AG04449 (cell line): ENCODE measurements around the gene CDH2.
A peak's percentile ranks its signal among the peaks of the same experiment; 100 is the strongest.

Experiments used
- CTCF ChIA-PET: fragments of 350-600 bp; formaldehyde crosslinking; extraction: SDS; loops from one replicate; lab custom pipeline; 2021; ENCODE audit warnings: antibody characterized with exemption; lab: Yijun Ruan, JAX
- POLR2A ChIA-PET: fragments of 400-600, 350-600 bp; formaldehyde crosslinking; extraction: SDS; loops from one replicate; lab custom pipeline; 2020; ENCODE audit warnings: antibody characterized with exemption, inconsistent platforms; lab: Yijun Ruan, JAX
- DNase-seq: peaks from one replicate; pipeline ENCODE4 v3.0.0-alpha.2; 2010; ENCODE audit warnings: low read depth, low spot score
- H3K4me3 ChIP-seq: 2 replicates; pipeline ENCODE4 v1.5.1; 2011; ENCODE audit warnings: low read depth, mild to moderate bottlenecking, control low read depth, low read length
- TF ChIP-seq, protein P1 (sequence below): IDR thresholded peaks from one replicate; pipeline ENCODE4 v1.5.1; 2011; ENCODE audit warnings: mild to moderate bottlenecking, moderate library complexity, low read length, control low read depth, inconsistent platforms; ENCODE audit not compliant: insufficient read depth; ENCODE audit errors: missing control alignments

Gene CDH2

DNA sequence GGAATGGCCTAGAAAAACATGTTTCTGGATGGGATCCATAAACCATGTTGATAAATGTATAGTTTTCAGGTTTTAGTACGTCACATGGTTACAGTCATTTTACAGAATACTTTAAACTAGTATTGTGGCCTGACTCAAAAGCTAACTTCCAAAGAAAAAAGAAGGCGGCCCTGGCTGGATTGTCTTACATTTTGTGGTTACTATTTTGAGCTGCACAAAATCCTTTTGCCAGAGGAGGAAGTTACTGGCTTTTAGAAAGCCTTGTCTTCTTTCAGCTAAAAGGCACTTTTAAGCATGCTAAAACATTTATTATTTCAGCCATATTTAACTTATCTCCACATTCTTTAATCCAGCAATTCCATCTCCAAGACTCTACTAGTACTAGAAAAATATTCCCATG lies 227.9 kb downstream of the CDH2 start:
- no peak for DNase-seq
- no peak overlapping the region for H3K4me3 ChIP-seq
- ChIA-PET POLR2A (no interaction called here), CTCF (no interaction called here)
- TF ChIP-seq, protein P1, sequence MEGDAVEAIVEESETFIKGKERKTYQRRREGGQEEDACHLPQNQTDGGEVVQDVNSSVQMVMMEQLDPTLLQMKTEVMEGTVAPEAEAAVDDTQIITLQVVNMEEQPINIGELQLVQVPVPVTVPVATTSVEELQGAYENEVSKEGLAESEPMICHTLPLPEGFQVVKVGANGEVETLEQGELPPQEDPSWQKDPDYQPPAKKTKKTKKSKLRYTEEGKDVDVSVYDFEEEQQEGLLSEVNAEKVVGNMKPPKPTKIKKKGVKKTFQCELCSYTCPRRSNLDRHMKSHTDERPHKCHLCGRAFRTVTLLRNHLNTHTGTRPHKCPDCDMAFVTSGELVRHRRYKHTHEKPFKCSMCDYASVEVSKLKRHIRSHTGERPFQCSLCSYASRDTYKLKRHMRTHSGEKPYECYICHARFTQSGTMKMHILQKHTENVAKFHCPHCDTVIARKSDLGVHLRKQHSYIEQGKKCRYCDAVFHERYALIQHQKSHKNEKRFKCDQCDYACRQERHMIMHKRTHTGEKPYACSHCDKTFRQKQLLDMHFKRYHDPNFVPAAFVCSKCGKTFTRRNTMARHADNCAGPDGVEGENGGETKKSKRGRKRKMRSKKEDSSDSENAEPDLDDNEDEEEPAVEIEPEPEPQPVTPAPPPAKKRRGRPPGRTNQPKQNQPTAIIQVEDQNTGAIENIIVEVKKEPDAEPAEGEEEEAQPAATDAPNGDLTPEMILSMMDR = no peak

DNA sequence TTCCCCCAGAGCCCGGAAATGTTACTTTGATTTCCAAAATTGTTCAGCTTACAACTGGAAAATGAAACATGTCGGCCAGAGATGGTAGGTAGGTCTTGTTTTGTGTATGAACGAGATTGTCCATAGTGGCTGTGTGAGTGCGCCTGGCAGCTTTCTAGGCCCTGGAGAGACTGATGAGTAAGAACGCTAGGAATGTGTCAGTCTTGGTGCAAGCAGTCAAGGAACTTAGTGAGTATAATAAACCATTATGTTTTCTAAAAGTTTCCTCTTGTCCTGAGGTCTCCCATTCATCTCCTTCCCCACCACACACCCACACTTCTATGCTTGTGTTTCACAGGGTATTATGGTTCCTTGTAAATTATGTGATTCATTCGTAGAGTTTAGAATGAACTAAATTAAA lies 234.2 kb downstream of the CDH2 start:
- ChIA-PET CTCF (interaction anchor here (1.1 kb wide), 1 partner anchor 9 kb away, joined by 3 read pairs; no protein-coding TSS in a partner anchor), POLR2A (no interaction called here)
- TF ChIP-seq, protein P1 = no peak
- no peak for DNase-seq
- H3K4me3 ChIP-seq = no peak overlapping the region

DNA sequence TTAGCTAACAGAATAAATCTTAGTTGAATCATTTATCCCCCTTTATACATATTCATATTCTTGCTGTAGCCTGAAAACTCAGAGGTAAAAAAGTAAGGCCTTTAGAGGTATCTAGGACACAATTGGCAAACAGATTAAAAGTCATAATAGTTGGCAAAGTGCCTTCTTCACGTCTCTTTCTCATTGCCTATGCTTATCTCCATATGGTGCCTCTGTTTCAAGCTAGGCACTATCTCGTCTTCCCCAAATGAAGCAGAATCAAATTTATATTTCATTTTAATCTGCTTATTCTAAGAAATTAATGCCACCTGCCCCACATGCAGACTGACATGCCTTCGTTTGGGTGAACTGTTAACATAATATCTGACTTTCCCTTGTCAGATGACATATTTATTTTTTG lies 245.4 kb downstream of the CDH2 start:
- CTCF ChIA-PET = no interaction called here
- no peak for DNase-seq
- TF ChIP-seq, protein P1 = no peak
- POLR2A ChIA-PET = no interaction called here
- no peak overlapping the region for H3K4me3 ChIP-seq

DNA sequence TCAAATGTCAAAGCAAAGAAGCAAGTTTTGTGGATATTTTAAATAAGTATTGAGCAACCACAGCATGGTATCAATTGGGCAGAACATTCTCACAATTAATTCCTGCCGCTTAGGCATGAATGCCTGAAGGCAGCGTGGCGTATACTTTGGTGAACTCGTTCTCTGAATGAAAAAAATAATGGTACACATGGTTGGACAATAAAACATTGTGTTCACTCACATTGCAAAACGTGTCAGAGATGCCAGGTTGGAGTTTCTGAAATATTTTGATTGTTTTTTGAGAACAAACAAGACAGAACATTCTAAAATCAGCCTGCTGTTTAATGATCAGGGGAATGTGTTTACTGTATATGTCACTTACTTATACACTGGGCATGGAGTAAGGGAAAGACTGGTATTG lies 254.2 kb downstream of the CDH2 start:
- TF ChIP-seq, protein P1 = no peak
- ChIA-PET POLR2A (interaction anchor here (1.5 kb wide), 1 partner anchor 35 kb away, joined by 3 read pairs; no protein-coding TSS in a partner anchor), CTCF (no interaction called here)
- no peak overlapping the region for H3K4me3 ChIP-seq
- DNase-seq = no peak

DNA sequence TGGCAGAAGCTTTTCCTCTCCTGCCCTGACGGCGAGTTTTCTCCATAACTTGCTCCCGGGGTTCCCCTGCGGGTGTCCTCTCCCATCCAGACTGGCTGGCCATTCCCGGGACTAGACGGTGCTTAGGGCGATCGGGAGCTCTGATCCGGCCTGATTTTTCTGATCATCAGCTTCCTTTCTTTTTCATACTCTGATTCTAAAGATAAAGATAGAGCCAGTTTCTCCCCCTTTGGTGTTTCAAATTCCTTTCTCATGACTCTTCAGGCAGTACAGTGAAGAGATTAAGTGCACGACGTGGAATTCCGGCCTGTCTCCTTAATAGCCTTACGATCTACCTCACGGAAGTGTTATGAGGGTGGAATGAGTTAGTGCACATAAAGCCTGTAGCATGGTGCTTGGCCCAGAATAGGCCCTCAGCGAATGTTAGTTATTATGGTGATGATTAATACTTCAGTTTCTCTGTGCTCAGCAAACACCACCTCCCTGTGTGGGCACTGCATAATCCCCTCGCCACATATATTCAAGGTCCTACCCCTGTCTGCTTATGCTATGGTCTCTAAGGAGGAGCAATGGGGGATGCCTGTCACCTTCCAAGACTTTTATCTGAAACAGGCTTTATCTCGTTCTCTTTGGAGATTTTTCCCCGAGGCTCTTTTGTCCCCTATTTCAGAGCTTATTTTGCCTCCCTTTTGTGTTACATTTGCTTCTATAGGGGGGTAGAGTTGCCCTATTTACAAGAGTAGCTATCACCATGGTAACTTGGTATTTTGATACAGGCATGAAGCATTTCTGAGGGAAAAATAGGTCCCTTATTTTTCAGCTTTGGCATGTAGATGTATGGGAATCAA lies 254.8 kb downstream of the CDH2 start:
- peak overlapping the region; percentile 16 for H3K4me3 ChIP-seq
- CTCF ChIA-PET = no interaction called here
- peak; percentile 79 for DNase-seq
- POLR2A ChIA-PET = interaction anchor here (0.6 to 1.5 kb wide), 2 partner anchors 34 to 249 kb away, joined by 3 to 4 read pairs; no protein-coding TSS in a partner anchor
- TF ChIP-seq, protein P1 = no peak

DNA sequence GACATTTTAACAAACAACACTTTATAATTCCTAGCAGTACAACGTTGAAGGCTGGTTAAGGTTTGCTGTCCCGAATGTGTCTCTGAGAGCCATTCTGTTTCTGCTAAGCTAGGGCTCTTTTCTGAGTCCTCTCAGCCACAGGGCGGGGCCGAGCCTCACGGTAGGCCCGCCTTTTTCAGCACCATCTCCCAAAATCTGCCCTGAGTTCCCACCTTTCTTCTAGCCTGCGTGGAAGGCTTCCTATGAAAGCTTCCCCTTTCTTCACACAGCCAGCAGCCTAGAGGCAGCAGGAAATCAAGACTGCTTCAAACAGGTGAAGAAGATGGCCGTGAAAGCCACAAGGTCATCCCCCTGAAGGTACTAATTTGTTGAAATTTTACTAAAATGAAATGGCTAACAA lies 255.5 kb downstream of the CDH2 start:
- CTCF ChIA-PET = interaction anchor here (1.0 kb wide), 1 partner anchor 171 kb away, joined by 3 read pairs; no protein-coding TSS in a partner anchor
- DNase-seq = no peak

More for the DNA sequence above, 255.5 kb downstream of the CDH2 start:
- POLR2A ChIA-PET = interaction anchor here (0.6 to 1.5 kb wide), 2 partner anchors 33 to 250 kb away, joined by 3 to 4 read pairs; no protein-coding TSS in a partner anchor
- no peak overlapping the region for H3K4me3 ChIP-seq
- TF ChIP-seq, protein P1 = no peak
